IPS-15b (cell line): ENCODE data around the gene COX14.

Experiments
- H3K27me3 ChIP-seq: one replicate; pipeline ENCODE4 v1.6.1; 2013; ENCODE audit warnings: low read length; ENCODE audit not compliant: control insufficient read depth, insufficient read depth
- H3K36me3 ChIP-seq: one replicate; pipeline ENCODE4 v1.6.1; 2013; ENCODE audit warnings: low read length; ENCODE audit not compliant: control insufficient read depth, insufficient read depth
- H3K4me1 ChIP-seq: one replicate; pipeline ENCODE4 v1.6.1; 2013; ENCODE audit warnings: mild to moderate bottlenecking, low read length; ENCODE audit not compliant: control insufficient read depth, insufficient read depth
- H3K4me3 ChIP-seq: one replicate; pipeline ENCODE4 v1.5.1; 2013; ENCODE audit warnings: low read depth, low read length
- H3K9ac ChIP-seq: one replicate; pipeline ENCODE4 v1.6.1; 2013; ENCODE audit warnings: low read depth, mild to moderate bottlenecking, low read length
- H3K9me3 ChIP-seq: one replicate; pipeline ENCODE4 v1.6.1; 2013; ENCODE audit warnings: mild to moderate bottlenecking, low read length; ENCODE audit not compliant: control insufficient read depth, insufficient read depth

The COX14 gene

GRCh38 chr12:50112456-50113218 lies 601 bp downstream of the COX14 start:
- peaks cover 4% of the 10 kb centered on the region for H3K36me3 ChIP-seq
- peaks cover 14% of the 10 kb centered on the region for H3K4me1 ChIP-seq
- peak overlapping the region; percentile 90 for H3K9ac ChIP-seq
- H3K4me3 ChIP-seq: peak overlapping the region; percentile 97
- no peaks in the 10 kb centered on the region for H3K9me3 ChIP-seq
- no peaks in the 10 kb centered on the region for H3K27me3 ChIP-seq

GRCh38 chr12:50117057-50117622 lies 5.1 kb downstream of the COX14 start:
- no peaks in the 10 kb centered on the region for H3K27me3 ChIP-seq
- peaks cover 6% of the 10 kb centered on the region for H3K36me3 ChIP-seq
- no peak overlapping the region for H3K4me3 ChIP-seq
- no peaks in the 10 kb centered on the region for H3K9me3 ChIP-seq
- H3K4me1 ChIP-seq: no peaks in the 10 kb centered on the region
- H3K9ac ChIP-seq: no peak overlapping the region

GRCh38 chr12:50119387-50119786 lies 7.4 kb downstream of the COX14 start:
- H3K9ac ChIP-seq: no peak overlapping the region
- no peak overlapping the region for H3K4me3 ChIP-seq
- H3K36me3 ChIP-seq: peaks cover 6% of the 10 kb centered on the region
- H3K4me1 ChIP-seq: no peaks in the 10 kb centered on the region
- H3K27me3 ChIP-seq: no peaks in the 10 kb centered on the region
- no peaks in the 10 kb centered on the region for H3K9me3 ChIP-seq

GRCh38 chr12:50120521-50120920 lies 8.5 kb downstream of the COX14 start:
- Histone ChIP-seq H3K4me1 (no peaks in the 10 kb centered on the region), H3K9me3 (no peaks in the 10 kb centered on the region), H3K36me3 (peaks cover 5% of the 10 kb centered on the region), H3K27me3 (no peaks in the 10 kb centered on the region), H3K4me3 (no peak overlapping the region), H3K9ac (no peak overlapping the region)

- Histone ChIP-seq H3K9ac (no peak overlapping the region), H3K27me3 (no peaks in the 10 kb centered on the region), H3K9me3 (no peaks in the 10 kb centered on the region), H3K36me3 (peaks cover 2% of the 10 kb centered on the region), H3K4me3 (no peak overlapping the region), H3K4me1 (no peaks in the 10 kb centered on the region)
Measured at GRCh38 chr12:50120953-50121352, 8.9 kb downstream of the COX14 start.

- no peaks in the 10 kb centered on the region for H3K4me1 ChIP-seq
- no peak overlapping the region for H3K4me3 ChIP-seq
- peaks cover 2% of the 10 kb centered on the region for H3K36me3 ChIP-seq
- H3K9ac ChIP-seq: no peak overlapping the region
- H3K27me3 ChIP-seq: no peaks in the 10 kb centered on the region
- H3K9me3 ChIP-seq: no peaks in the 10 kb centered on the region
Measured at GRCh38 chr12:50121641-50122040, 9.6 kb downstream of the COX14 start.

GRCh38 chr12:50123203-50123602 lies 11.2 kb downstream of the COX14 start:
- no peak overlapping the region for H3K4me3 ChIP-seq
- no peak overlapping the region for H3K9ac ChIP-seq
- H3K27me3 ChIP-seq: no peaks in the 10 kb centered on the region
- no peaks in the 10 kb centered on the region for H3K9me3 ChIP-seq
- H3K36me3 ChIP-seq: peaks cover 4% of the 10 kb centered on the region
- H3K4me1 ChIP-seq: no peaks in the 10 kb centered on the region

- H3K4me1 ChIP-seq: no peaks in the 10 kb centered on the region
- H3K36me3 ChIP-seq: peaks cover 5% of the 10 kb centered on the region
- no peak overlapping the region for H3K9ac ChIP-seq
- no peaks in the 10 kb centered on the region for H3K9me3 ChIP-seq
- H3K4me3 ChIP-seq: no peak overlapping the region
- no peaks in the 10 kb centered on the region for H3K27me3 ChIP-seq
Measured at GRCh38 chr12:50127546-50127945, 15.5 kb downstream of the COX14 start.

- Histone ChIP-seq H3K9ac (no peak overlapping the region), H3K9me3 (no peaks in the 10 kb centered on the region), H3K27me3 (no peaks in the 10 kb centered on the region), H3K4me3 (no peak overlapping the region), H3K4me1 (no peaks in the 10 kb centered on the region), H3K36me3 (peaks cover 6% of the 10 kb centered on the region)
Measured at GRCh38 chr12:50129290-50129689, 17.3 kb downstream of the COX14 start.

GRCh38 chr12:50132505-50133135 lies 20.6 kb downstream of the COX14 start:
- Histone ChIP-seq H3K4me3 (no peak overlapping the region), H3K36me3 (peaks cover 30% of the 10 kb centered on the region)

GRCh38 chr12:50142993-50143392 lies 31.0 kb downstream of the COX14 start:
- H3K4me1 ChIP-seq: no peaks in the 10 kb centered on the region
- H3K27me3 ChIP-seq: no peaks in the 10 kb centered on the region
- H3K9ac ChIP-seq: no peak overlapping the region
- H3K9me3 ChIP-seq: no peaks in the 10 kb centered on the region
- peaks cover 7% of the 10 kb centered on the region for H3K36me3 ChIP-seq
- no peak overlapping the region for H3K4me3 ChIP-seq

More at GRCh38 chr12:50132505-50133135, 20.6 kb downstream of the COX14 start:
- no peaks in the 10 kb centered on the region for H3K9me3 ChIP-seq
- H3K9ac ChIP-seq: no peak overlapping the region
- no peaks in the 10 kb centered on the region for H3K4me1 ChIP-seq
- no peaks in the 10 kb centered on the region for H3K27me3 ChIP-seq

GRCh38 chr12:50145439-50145838 lies 33.4 kb downstream of the COX14 start:
- peaks cover 7% of the 10 kb centered on the region for H3K36me3 ChIP-seq
- H3K27me3 ChIP-seq: no peaks in the 10 kb centered on the region
- H3K4me3 ChIP-seq: no peak overlapping the region
- H3K9ac ChIP-seq: no peak overlapping the region
- H3K4me1 ChIP-seq: no peaks in the 10 kb centered on the region
- H3K9me3 ChIP-seq: no peaks in the 10 kb centered on the region
